Measurements from ENCODE around the gene TTC34. TPM values are rescaled to one million over a fixed set of nuclear protein-coding genes. Genes with fewer than 3 reads are reported as not detected.

The TTC34 gene
- polyA plus RNA-seq, 1 of the 3 experiments (the other 2 are of a cell fraction), result 0.16 TPM

- H4K20me1 ChIP-seq (ENCODE audit: insufficient read depth), result no peaks in the 10 kb centered on the region
- no peaks in the 10 kb centered on the region for H3K27me3 ChIP-seq (ENCODE audit: insufficient read depth)
- no peaks in the 10 kb centered on the region for H3K9me2 ChIP-seq
- TF ChIP-seq TCF12 (IDR thresholded peaks at IDR 0.05), result no peak
- no peak for TF ChIP-seq NFIC (IDR thresholded peaks at IDR 0.05; ENCODE audit: borderline replicate concordance)
- TF ChIP-seq TEAD4 (IDR thresholded peaks at IDR 0.05; ENCODE audit: borderline replicate concordance, insufficient read depth), result no peak
- TF ChIP-seq, protein P1, sequence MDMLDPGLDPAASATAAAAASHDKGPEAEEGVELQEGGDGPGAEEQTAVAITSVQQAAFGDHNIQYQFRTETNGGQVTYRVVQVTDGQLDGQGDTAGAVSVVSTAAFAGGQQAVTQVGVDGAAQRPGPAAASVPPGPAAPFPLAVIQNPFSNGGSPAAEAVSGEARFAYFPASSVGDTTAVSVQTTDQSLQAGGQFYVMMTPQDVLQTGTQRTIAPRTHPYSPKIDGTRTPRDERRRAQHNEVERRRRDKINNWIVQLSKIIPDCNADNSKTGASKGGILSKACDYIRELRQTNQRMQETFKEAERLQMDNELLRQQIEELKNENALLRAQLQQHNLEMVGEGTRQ (IDR thresholded peaks at IDR 0.05; ENCODE audit: borderline replicate concordance, low read depth, low read length), result no peak
- no peak for TF ChIP-seq ZBTB33 (IDR thresholded peaks at IDR 0.05; ENCODE audit: borderline replicate concordance, low read depth)
- TF ChIP-seq SMC3 (IDR thresholded peaks at IDR 0.05; ENCODE audit: low read depth, low read length), result no peak
- TF ChIP-seq ELF1 (IDR thresholded peaks at IDR 0.05), result 0 out of 2 replicates have a peak, but pooled peaks have one; percentile 8
- TF ChIP-seq GATA2 (CRISPR knock-in tag; IDR thresholded peaks at IDR 0.05), result no peak
- no peak overlapping the region for H3K4me2 ChIP-seq
- H3K79me2 ChIP-seq (ENCODE audit: insufficient read depth), result peaks cover 8% of the 10 kb centered on the region; the same call in 1 of the 2 replicates
- no peak overlapping the region for H2AFZ ChIP-seq (ENCODE audit: low read depth)
- CTCF ChIA-PET, result interaction anchor here (1.8 kb wide), 1 partner anchor 177 kb away, joined by 4 read pairs; no protein-coding TSS in a partner anchor
- DNase-seq, result no peak
- WGBS (ENCODE audit: low lambda C conversion rate), result 0% methylated on average over 4 of the region's 10 CpGs
- no peak overlapping the region for H3K27ac ChIP-seq (ENCODE audit: low read depth in 2 of 2, low read length in 1 of 2)
- H3K9me3 ChIP-seq, result no peaks in the 10 kb centered on the region
- no peaks in the 10 kb centered on the region for H3F3A ChIP-seq (replicated peaks; ENCODE audit: insufficient read depth)
- H3K36me3 ChIP-seq (replicated peaks in 1 of 2; ENCODE audit: control insufficient read depth in 1 of 2, insufficient read depth in 2 of 2, low read length in 1 of 2), result no peaks in the 10 kb centered on the region
- peaks cover 0 to 17% of the 10 kb centered on the region in 2 experiments; a peak in 1 of 4 replicates for H3K4me1 ChIP-seq (ENCODE audit: control insufficient read depth in 1 of 2, insufficient read depth in 2 of 2, low read depth in 1 of 2, low read length in 1 of 2)
- POLR2A ChIA-PET, result interaction anchor here (1.3 kb wide), 1 partner anchor 8 kb away, joined by 3 read pairs; no protein-coding TSS in a partner anchor
- no peak overlapping the region for H3K9ac ChIP-seq
- H3K4me3 ChIP-seq (ENCODE audit: low read depth in 2 of 2, low read length in 1 of 2), result no peak overlapping the region
Measured at GRCh38 chr1:2637442-2638145, 163.9 kb downstream of the TTC34 start.

GRCh38 chr1:2636733-2637132, 164.8 kb downstream of the TTC34 start:
- POLR2A ChIA-PET, result no interaction called here
- Histone ChIP-seq H3K27me3 (ENCODE audit: insufficient read depth) (no peaks in the 10 kb centered on the region), H3K4me2 (no peak overlapping the region), H3F3A (replicated peaks; ENCODE audit: insufficient read depth) (no peaks in the 10 kb centered on the region), H3K27ac (ENCODE audit: low read depth in 2 of 2, low read length in 1 of 2) (no peak overlapping the region), H3K79me2 (ENCODE audit: insufficient read depth) (no peaks in the 10 kb centered on the region), H2AFZ (ENCODE audit: low read depth) (no peak overlapping the region), H3K9ac (no peak overlapping the region), H3K9me3 (no peaks in the 10 kb centered on the region), H3K4me3 (ENCODE audit: low read depth in 2 of 2, low read length in 1 of 2) (no peak overlapping the region), H3K9me2 (no peaks in the 10 kb centered on the region), H3K36me3 (replicated peaks in 1 of 2; ENCODE audit: control insufficient read depth in 1 of 2, insufficient read depth in 2 of 2, low read length in 1 of 2) (no peaks in the 10 kb centered on the region), H4K20me1 (ENCODE audit: insufficient read depth) (no peaks in the 10 kb centered on the region), H3K4me1 (ENCODE audit: control insufficient read depth in 1 of 2, insufficient read depth in 2 of 2, low read depth in 1 of 2, low read length in 1 of 2) (peaks cover 0 to 11% of the 10 kb centered on the region in 2 experiments; a peak in 1 of 4 replicates)
- DNase-seq, result no peak
- TF ChIP-seq CHD2 (IDR thresholded peaks at IDR 0.05; ENCODE audit: low read length, partially characterized antibody), result no peak
- TF ChIP-seq, protein P2, sequence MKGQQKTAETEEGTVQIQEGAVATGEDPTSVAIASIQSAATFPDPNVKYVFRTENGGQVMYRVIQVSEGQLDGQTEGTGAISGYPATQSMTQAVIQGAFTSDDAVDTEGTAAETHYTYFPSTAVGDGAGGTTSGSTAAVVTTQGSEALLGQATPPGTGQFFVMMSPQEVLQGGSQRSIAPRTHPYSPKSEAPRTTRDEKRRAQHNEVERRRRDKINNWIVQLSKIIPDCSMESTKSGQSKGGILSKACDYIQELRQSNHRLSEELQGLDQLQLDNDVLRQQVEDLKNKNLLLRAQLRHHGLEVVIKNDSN (IDR thresholded peaks at IDR 0.05; ENCODE audit: borderline replicate concordance, low read depth), result no peak
- TF ChIP-seq EP300 (IDR thresholded peaks at IDR 0.05; ENCODE audit: borderline replicate concordance in 1 of 2, low read depth in 1 of 2, low read length in 1 of 2), result no peak
- TF ChIP-seq, protein P1 (IDR thresholded peaks at IDR 0.05; ENCODE audit: borderline replicate concordance, low read depth, low read length), result no peak
- TF ChIP-seq PBX3 (IDR thresholded peaks at IDR 0.05), result no peak
- no peak for TF ChIP-seq RCOR1 (IDR thresholded peaks at IDR 0.05; ENCODE audit: low read length)
- TF ChIP-seq ELF1 (IDR thresholded peaks at IDR 0.05), result no peak
- no peak for TF ChIP-seq NFIC (IDR thresholded peaks at IDR 0.05; ENCODE audit: borderline replicate concordance)
- no peak for TF ChIP-seq RAD21 (IDR thresholded peaks at IDR 0.05; ENCODE audit: low read length)
- TF ChIP-seq EZH2phosphoT487 (IDR thresholded peaks at IDR 0.05; ENCODE audit: borderline replicate concordance, low read depth), result no peak
- 31% methylated on average over 6 of the region's 7 CpGs for whole genome bisulfite sequencing (ENCODE audit: low lambda C conversion rate)
- CTCF ChIA-PET, result interaction anchor here (1.8 kb wide), 1 partner anchor 177 kb away, joined by 4 read pairs; no protein-coding TSS in a partner anchor
